NB4 (cell line): Measurements from ENCODE around the gene KASH5.

Source experiments
- MYC ChIP-seq: IDR thresholded peaks from 2 replicates; pipeline ENCODE4 v1.6.1; 2011; ENCODE audit warnings: low read depth, low read length
- POLR2A ChIP-seq: IDR thresholded peaks from 2 replicates; pipeline ENCODE4 v1.6.1; 2011; ENCODE audit warnings: mild to moderate bottlenecking; ENCODE audit not compliant: insufficient read length; ENCODE audit errors: extremely low read depth
- TF ChIP-seq, protein P1 (sequence below): IDR thresholded peaks from one replicate; pipeline ENCODE4 v1.5.1; 2012; ENCODE audit warnings: low read depth, low read length
- TF ChIP-seq, protein P2 (sequence below): IDR thresholded peaks from 2 replicates; pipeline ENCODE4 v1.6.1; 2011; ENCODE audit warnings: low read depth, low read length

- TF ChIP-seq MYC (no peak), POLR2A (no peak)
- TF ChIP-seq, protein P1, sequence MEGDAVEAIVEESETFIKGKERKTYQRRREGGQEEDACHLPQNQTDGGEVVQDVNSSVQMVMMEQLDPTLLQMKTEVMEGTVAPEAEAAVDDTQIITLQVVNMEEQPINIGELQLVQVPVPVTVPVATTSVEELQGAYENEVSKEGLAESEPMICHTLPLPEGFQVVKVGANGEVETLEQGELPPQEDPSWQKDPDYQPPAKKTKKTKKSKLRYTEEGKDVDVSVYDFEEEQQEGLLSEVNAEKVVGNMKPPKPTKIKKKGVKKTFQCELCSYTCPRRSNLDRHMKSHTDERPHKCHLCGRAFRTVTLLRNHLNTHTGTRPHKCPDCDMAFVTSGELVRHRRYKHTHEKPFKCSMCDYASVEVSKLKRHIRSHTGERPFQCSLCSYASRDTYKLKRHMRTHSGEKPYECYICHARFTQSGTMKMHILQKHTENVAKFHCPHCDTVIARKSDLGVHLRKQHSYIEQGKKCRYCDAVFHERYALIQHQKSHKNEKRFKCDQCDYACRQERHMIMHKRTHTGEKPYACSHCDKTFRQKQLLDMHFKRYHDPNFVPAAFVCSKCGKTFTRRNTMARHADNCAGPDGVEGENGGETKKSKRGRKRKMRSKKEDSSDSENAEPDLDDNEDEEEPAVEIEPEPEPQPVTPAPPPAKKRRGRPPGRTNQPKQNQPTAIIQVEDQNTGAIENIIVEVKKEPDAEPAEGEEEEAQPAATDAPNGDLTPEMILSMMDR: no peak
- TF ChIP-seq, protein P2, sequence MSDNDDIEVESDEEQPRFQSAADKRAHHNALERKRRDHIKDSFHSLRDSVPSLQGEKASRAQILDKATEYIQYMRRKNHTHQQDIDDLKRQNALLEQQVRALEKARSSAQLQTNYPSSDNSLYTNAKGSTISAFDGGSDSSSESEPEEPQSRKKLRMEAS: no peak
These were observed 20.9 kb downstream of the KASH5 start for GRCh38 chr19:49408816-49409440.
